Measurements from ENCODE around the gene FBLN2.

The FBLN2 gene

GRCh38 chr3:13661121-13661520, 112.2 kb downstream of the FBLN2 start:
- DNase-seq (ENCODE audit: low read depth in 2 of 2) = no peak

GRCh38 chr3:13662238-13662847, 113.4 kb downstream of the FBLN2 start:
- DNase-seq (ENCODE audit: low read depth in 2 of 2) = no peak

- DNase-seq (ENCODE audit: low read depth in 2 of 2) = no peak
Observed at GRCh38 chr3:13663781-13664535, 115.0 kb downstream of the FBLN2 start.

GRCh38 chr3:13665582-13666226, 116.8 kb downstream of the FBLN2 start:
- DNase-seq (ENCODE audit: low read depth in 2 of 2) = no peak

GRCh38 chr3:13666227-13666619, 117.3 kb downstream of the FBLN2 start:
- DNase-seq (ENCODE audit: low read depth in 2 of 2) = no peak

- no peak for DNase-seq (ENCODE audit: low read depth in 2 of 2)
Observed at GRCh38 chr3:13666781-13667709, 118.1 kb downstream of the FBLN2 start.

- DNase-seq (ENCODE audit: low read depth in 2 of 2) = no peak
Observed at GRCh38 chr3:13668136-13668535, 119.2 kb downstream of the FBLN2 start.

- no peak for DNase-seq (ENCODE audit: low read depth in 2 of 2)
Observed at GRCh38 chr3:13669457-13669856, 120.5 kb downstream of the FBLN2 start.

- no peak for DNase-seq (ENCODE audit: low read depth in 2 of 2)
Observed at GRCh38 chr3:13670292-13670691, 121.4 kb downstream of the FBLN2 start.

- DNase-seq (ENCODE audit: low read depth in 2 of 2) = no peak
Observed at GRCh38 chr3:13671482-13672233, 122.7 kb downstream of the FBLN2 start.

GRCh38 chr3:13673207-13673606, 124.3 kb downstream of the FBLN2 start:
- DNase-seq (ENCODE audit: low read depth in 2 of 2) = no peak

GRCh38 chr3:13674538-13675185, 125.7 kb downstream of the FBLN2 start:
- no peak for DNase-seq (ENCODE audit: low read depth in 2 of 2)

GRCh38 chr3:13676356-13677017, 127.6 kb downstream of the FBLN2 start:
- DNase-seq (ENCODE audit: low read depth in 2 of 2) = no peak

- DNase-seq (ENCODE audit: low read depth in 2 of 2) = no peak
Observed at GRCh38 chr3:13677272-13677671, 128.3 kb downstream of the FBLN2 start.

GRCh38 chr3:13681931-13682330, 133.0 kb downstream of the FBLN2 start:
- DNase-seq (ENCODE audit: low read depth in 2 of 2) = no peak

- DNase-seq (ENCODE audit: low read depth in 2 of 2) = no peak
Observed at GRCh38 chr3:13682331-13683013, 133.5 kb downstream of the FBLN2 start.

- DNase-seq (ENCODE audit: low read depth in 2 of 2) = no peak
Observed at GRCh38 chr3:13683288-13683687, 134.4 kb downstream of the FBLN2 start.

- DNase-seq (ENCODE audit: low read depth in 2 of 2) = no peak
Observed at GRCh38 chr3:13683772-13684171, 134.8 kb downstream of the FBLN2 start.

GRCh38 chr3:13684350-13684749, 135.4 kb downstream of the FBLN2 start:
- no peak for DNase-seq (ENCODE audit: low read depth in 2 of 2)

- no peak for DNase-seq (ENCODE audit: low read depth in 2 of 2)
Observed at GRCh38 chr3:13684854-13685253, 135.9 kb downstream of the FBLN2 start.
